HG02981 (cell line): Measurements from ENCODE around the gene C12orf42.
A peak's percentile ranks its signal among the peaks of the same experiment; 100 is the strongest.
"Not testable (repeated sequence)": the region's sequence is repeated elsewhere in the genome, so short reads cannot be mapped to it uniquely, and the experiment has no call there.

Experiments used
- ATAC-seq: cut with Tn5 transposase; IDR thresholded peaks from one replicate; pipeline ENCODE4 v1.9.1; 2021; ENCODE audit warnings: mild to moderate bottlenecking, moderate library complexity; ENCODE audit not compliant: unreplicated experiment

Gene C12orf42

GRCh38 chr12:103498990-103499389 lies 3.2 kb upstream of the C12orf42 start:
- ATAC-seq = no peak

- no peak for ATAC-seq
Observed at GRCh38 chr12:103494734-103495468, 867 bp downstream of the C12orf42 start.

GRCh38 chr12:103494051-103494733 lies 1.6 kb downstream of the C12orf42 start:
- ATAC-seq = no peak

- ATAC-seq = no peak
Observed at GRCh38 chr12:103493199-103493598, 2.6 kb downstream of the C12orf42 start.

- no peak for ATAC-seq
Observed at GRCh38 chr12:103482365-103482764, 13.4 kb downstream of the C12orf42 start.

GRCh38 chr12:103475073-103475472 lies 20.7 kb downstream of the C12orf42 start:
- no peak for ATAC-seq

GRCh38 chr12:103470664-103471063 lies 25.1 kb downstream of the C12orf42 start:
- no peak for ATAC-seq

GRCh38 chr12:103469719-103470118 lies 26.0 kb downstream of the C12orf42 start:
- no peak for ATAC-seq

- ATAC-seq = no peak
Observed at GRCh38 chr12:103468837-103469236, 26.9 kb downstream of the C12orf42 start.

- ATAC-seq = peak; percentile 94
Observed at GRCh38 chr12:103462675-103463074, 33.1 kb downstream of the C12orf42 start.

GRCh38 chr12:103457471-103457870 lies 38.3 kb downstream of the C12orf42 start:
- ATAC-seq = no peak

- no peak for ATAC-seq
Observed at GRCh38 chr12:103456006-103456405, 39.8 kb downstream of the C12orf42 start.

- peak; percentile 77 for ATAC-seq
Observed at GRCh38 chr12:103455020-103455763, 40.6 kb downstream of the C12orf42 start.

GRCh38 chr12:103444983-103445382 lies 50.8 kb downstream of the C12orf42 start:
- no peak for ATAC-seq

GRCh38 chr12:103442822-103443221 lies 52.9 kb downstream of the C12orf42 start:
- no peak for ATAC-seq

- ATAC-seq = no peak
Observed at GRCh38 chr12:103442182-103442555, 53.6 kb downstream of the C12orf42 start.

GRCh38 chr12:103441437-103442181 lies 54.2 kb downstream of the C12orf42 start:
- ATAC-seq = peak; percentile 99

- not testable (repeated sequence) for ATAC-seq
Observed at GRCh38 chr12:103434165-103435105, 61.3 kb downstream of the C12orf42 start.

GRCh38 chr12:103431950-103432349 lies 63.8 kb downstream of the C12orf42 start:
- ATAC-seq = no peak

GRCh38 chr12:103431387-103431786 lies 64.4 kb downstream of the C12orf42 start:
- ATAC-seq = peak; percentile 53
